NCI-H345 (cell line): ENCODE results near the gene HAL.

ENCODE experiments used
- DNase-seq: peaks from one replicate; lab custom pipeline; 2025; lab: John Stamatoyannopoulos, UW

HAL gene

GRCh38 chr12:96014943-96015599 lies 18.9 kb upstream of the HAL start:
- no peak for DNase-seq

- no peak for DNase-seq
Measured at GRCh38 chr12:96007729-96008128, 11.6 kb upstream of the HAL start.

- DNase-seq = no peak
Measured at GRCh38 chr12:96006727-96007126, 10.6 kb upstream of the HAL start.

GRCh38 chr12:96000858-96001257 lies 4.7 kb upstream of the HAL start:
- DNase-seq = no peak

GRCh38 chr12:95999484-95999883 lies 3.3 kb upstream of the HAL start:
- no peak for DNase-seq

GRCh38 chr12:95998611-95999286 lies 2.6 kb upstream of the HAL start:
- DNase-seq = peak; percentile 38

- no peak for DNase-seq
Measured at GRCh38 chr12:95997911-95998510, 1.9 kb upstream of the HAL start.

GRCh38 chr12:95997276-95997675 lies 1.1 kb upstream of the HAL start:
- DNase-seq = no peak

- no peak for DNase-seq
Measured at GRCh38 chr12:95995238-95996031, 709 bp downstream of the HAL start.

GRCh38 chr12:95994476-95994875 lies 1.7 kb downstream of the HAL start:
- DNase-seq = no peak

GRCh38 chr12:95993907-95994306 lies 2.2 kb downstream of the HAL start:
- DNase-seq = no peak

GRCh38 chr12:95990136-95990535 lies 6.0 kb downstream of the HAL start:
- no peak for DNase-seq

- DNase-seq = no peak
Measured at GRCh38 chr12:95989504-95990123, 6.5 kb downstream of the HAL start.

- no peak for DNase-seq
Measured at GRCh38 chr12:95988506-95989275, 7.5 kb downstream of the HAL start.

GRCh38 chr12:95986635-95987570 lies 9.2 kb downstream of the HAL start:
- DNase-seq = no peak

- no peak for DNase-seq
Measured at GRCh38 chr12:95984682-95985081, 11.5 kb downstream of the HAL start.

GRCh38 chr12:95982602-95983001 lies 13.5 kb downstream of the HAL start:
- DNase-seq = no peak

- no peak for DNase-seq
Measured at GRCh38 chr12:95980437-95980836, 15.7 kb downstream of the HAL start.

GRCh38 chr12:95978774-95979173 lies 17.4 kb downstream of the HAL start:
- DNase-seq = no peak

- no peak for DNase-seq
Measured at GRCh38 chr12:95978351-95978750, 17.8 kb downstream of the HAL start.
